Cardiac fibroblast (primary cell): ENCODE measurements around the gene CDH23.

ENCODE experiments used
- DNase-seq, 2 donors: peaks; one replicate each; pipeline versions ENCODE4 v3.0.0 to v3.0.0-alpha.2; 2010; ENCODE audit warnings: low read depth in 2 of 2
- H3K4me3 ChIP-seq, 2 donors: replicated peaks in 1 of 2; 1 replicate in 1 of 2; 2 replicates in 1 of 2; pipeline ENCODE4 v1.5.1; 2011; ENCODE audit warnings: low read depth in 2 of 2, low read length in 2 of 2, mild to moderate bottlenecking in 2 of 2, moderate library complexity in 1 of 2
- CTCF ChIP-seq: IDR thresholded peaks from one replicate; pipeline ENCODE4 v1.5.1; 2011; ENCODE audit warnings: low read depth, mild to moderate bottlenecking, low read length, inconsistent platforms

The CDH23 gene

GRCh38 chr10:71799608-71800453 lies 403.1 kb downstream of the CDH23 start:
- DNase-seq, result no peak
- no peak for TF ChIP-seq CTCF
- H3K4me3 ChIP-seq, result no peak overlapping the region

DNA sequence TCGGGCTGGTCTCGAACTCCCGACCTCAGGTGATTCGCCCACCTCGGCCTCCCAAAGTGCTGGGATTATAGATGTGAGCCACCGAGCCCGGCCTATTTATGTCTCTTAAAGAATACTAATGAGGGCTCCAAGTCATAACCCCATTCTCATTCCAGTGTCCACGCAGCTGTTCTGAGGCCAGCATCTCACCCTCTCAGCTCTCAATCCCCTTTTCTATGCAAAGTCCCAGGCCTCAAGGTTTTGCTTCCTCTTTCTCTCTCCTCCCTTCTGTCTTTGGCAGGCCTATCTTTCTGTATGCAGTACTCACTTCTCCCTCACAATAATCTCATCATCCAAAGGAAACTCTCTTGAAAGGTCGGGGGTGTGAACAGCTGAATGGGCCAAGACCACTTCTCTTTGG lies 404.6 kb downstream of the CDH23 start:
- no peak for TF ChIP-seq CTCF
- DNase-seq, result no peak
- H3K4me3 ChIP-seq, result no peak overlapping the region

- TF ChIP-seq CTCF, result no peak
- no peak for DNase-seq
- no peak overlapping the region for H3K4me3 ChIP-seq
Observed at GRCh38 chr10:71802235-71802634, 405.5 kb downstream of the CDH23 start.

DNA sequence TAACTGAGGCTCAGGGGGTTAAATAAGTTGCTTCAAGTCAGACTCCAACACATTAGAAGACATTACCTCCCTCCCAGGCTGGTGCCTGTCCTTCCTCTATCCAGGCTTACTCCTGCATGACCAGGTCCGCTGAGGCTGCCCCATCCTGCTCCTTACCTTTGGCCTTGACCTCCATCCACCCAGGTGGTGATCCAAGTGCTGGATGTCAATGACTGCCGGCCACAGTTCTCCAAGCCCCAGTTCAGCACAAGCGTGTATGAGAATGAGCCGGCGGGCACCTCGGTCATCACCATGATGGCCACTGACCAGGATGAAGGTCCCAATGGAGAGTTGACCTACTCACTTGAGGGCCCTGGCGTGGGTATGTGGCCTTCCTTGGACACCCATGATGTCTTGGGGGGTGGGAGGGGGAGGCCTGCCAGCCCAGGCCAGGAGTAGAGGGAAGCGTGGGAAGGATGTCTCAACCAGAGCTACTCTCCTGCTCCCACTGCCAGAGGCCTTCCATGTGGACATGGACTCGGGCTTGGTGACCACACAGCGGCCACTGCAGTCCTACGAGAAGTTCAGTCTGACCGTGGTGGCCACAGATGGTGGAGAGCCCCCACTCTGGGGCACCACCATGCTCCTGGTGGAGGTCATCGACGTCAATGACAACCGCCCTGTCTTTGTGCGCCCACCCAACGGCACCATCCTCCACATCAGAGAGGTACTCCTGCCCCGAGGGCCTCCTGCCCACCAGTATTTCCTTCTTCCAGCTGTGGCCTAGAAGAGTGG lies 406.2 kb downstream of the CDH23 start:
- no peak for DNase-seq
- TF ChIP-seq CTCF, result no peak
- no peak overlapping the region for H3K4me3 ChIP-seq

DNA sequence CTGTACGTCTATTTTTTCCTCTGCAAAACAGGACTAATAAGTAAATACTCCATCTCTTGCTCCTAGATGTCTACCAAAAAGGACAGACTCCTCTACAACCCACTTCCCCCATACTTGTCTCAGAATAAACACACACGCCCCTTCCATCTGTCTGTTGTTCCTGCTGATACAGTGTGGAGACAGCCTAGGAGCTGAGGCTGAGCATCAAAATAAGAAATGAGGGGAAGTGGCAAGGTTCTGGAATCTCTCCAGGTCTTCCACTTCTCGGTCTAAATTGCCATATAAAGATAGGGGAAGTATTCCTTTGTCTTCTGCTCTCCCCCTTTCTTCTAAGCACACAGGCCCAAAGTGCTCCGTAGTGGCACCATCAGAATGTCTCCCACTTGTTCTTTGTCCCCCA lies 407.4 kb downstream of the CDH23 start:
- no peak for TF ChIP-seq CTCF
- no peak overlapping the region for H3K4me3 ChIP-seq
- DNase-seq, result no peak

- H3K4me3 ChIP-seq, result no peak overlapping the region
- DNase-seq, result peak; percentile 30
- TF ChIP-seq CTCF, result no peak
Observed at GRCh38 chr10:71805776-71806703, 409.3 kb downstream of the CDH23 start.
